HL-60 (cell line): ENCODE results near the gene KNCN.

Experiments
- GABPA ChIP-seq: IDR thresholded peaks from 2 replicates; pipeline ENCODE4 v1.6.1; 2012; ENCODE audit warnings: low read depth
- REST ChIP-seq: IDR thresholded peaks from 2 replicates; pipeline ENCODE4 v1.6.1; 2012; ENCODE audit warnings: low read depth; ENCODE audit not compliant: insufficient replicate concordance

- no peak for TF ChIP-seq GABPA
- no peak for TF ChIP-seq REST
Observed at GRCh38 chr1:46582972-46583371, 31.5 kb upstream of the KNCN start.
